ENCODE data around the gene SPAG5. TPM values are rescaled to one million over a fixed set of nuclear protein-coding genes. Genes with fewer than 3 reads are reported as not detected.
"Not testable (repeated sequence)": the region's sequence is repeated elsewhere in the genome, so short reads cannot be mapped to it uniquely, and the experiment has no call there.

SPAG5 gene
- total RNA-seq, 1 donor from 2014 or later = 88.3 TPM

DNA sequence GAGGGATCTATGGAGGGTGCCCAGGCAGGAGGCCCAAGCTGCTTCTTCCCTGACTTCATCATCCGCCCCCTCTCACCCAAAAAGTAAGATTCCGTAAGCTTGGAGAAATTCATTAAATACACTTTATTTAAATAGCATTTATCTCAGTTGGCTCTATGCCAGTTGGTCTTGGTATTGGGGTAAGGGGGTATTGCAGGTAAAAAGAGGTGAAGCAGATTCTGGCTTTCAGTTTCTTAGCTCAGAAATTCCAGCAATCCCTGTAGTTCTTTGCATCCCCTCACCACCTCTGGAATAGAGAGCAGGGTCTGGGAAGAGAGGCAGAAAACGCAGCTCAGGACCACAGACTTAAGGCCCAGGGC is 21.4 kb downstream of the SPAG5 start:
- no peaks in the 10 kb centered on the region for H3K9me3 Mint-ChIP-seq
- peaks cover 6% of the 10 kb centered on the region for H3K4me1 Mint-ChIP-seq (ENCODE audit: unreplicated experiment)
- H3K4me3 Mint-ChIP-seq = no peak overlapping the region
- no peak for TF ChIP-seq CTCF (conservative IDR thresholded peaks at IDR 0.05)
- H3K27me3 Mint-ChIP-seq = no peaks in the 10 kb centered on the region
- no peak for DNase-seq (ENCODE audit: extremely low spot score, unreplicated experiment)
- no peak overlapping the region for H3K27ac Mint-ChIP-seq
- H3K36me3 Mint-ChIP-seq = no peaks in the 10 kb centered on the region

DNA sequence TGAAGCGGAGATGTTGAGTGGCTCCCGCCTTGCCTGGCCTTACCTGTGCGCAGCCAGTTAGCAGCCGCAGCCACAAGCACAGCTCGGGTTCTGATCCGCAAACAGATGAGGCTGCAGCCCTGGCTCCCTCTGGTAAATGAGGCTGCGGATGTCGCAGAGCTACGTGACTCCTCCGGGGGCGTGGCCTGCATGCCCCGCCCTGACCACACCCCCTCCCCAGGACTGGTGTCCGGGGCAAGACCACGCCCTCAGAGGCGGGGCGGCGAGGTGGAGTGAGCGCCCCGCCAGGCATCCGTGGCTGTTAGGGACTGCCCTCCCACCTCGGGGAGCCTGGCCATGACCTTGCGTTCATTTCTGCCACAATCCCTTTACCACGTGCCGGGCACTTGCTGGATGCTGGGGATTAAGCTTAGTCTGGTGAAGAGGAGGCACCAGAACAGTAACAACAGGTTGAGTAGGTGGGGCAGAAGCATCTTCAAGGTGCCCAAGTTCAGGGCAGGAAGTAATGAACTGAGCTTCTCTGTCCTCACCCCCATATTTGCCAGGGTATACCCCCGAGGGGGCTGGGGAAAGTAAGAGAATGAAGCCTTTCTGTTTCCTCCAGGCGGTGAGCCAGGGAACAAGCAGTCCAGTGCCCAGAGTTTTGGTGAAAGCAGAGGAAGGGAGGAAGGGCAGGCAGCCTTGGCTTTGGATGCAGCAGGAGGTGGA is 21.9 kb downstream of the SPAG5 start, which contains the start of gene ALDOC:
TSS of gene ALDOC (minus strand) at position 138 of the 708 bp plus-strand sequence. CDS start 1,363 bp downstream, outside the sequence.
- Mint-ChIP-seq H3K9me3 (no peaks in the 10 kb centered on the region), H3K27ac (no peak within 1 kb of the TSS), H3K4me3 (peak within 1 kb of the TSS; percentile 62), H3K4me1 (ENCODE audit: unreplicated experiment) (peaks cover 11% of the 10 kb centered on the region), H3K27me3 (no peaks in the 10 kb centered on the region), H3K36me3 (no peaks in the 10 kb centered on the region)
- TF ChIP-seq CTCF (conservative IDR thresholded peaks at IDR 0.05) = no peak
- DNase-seq (ENCODE audit: extremely low spot score, unreplicated experiment) = peak; percentile 87

GRCh38 chr17:28576016-28576415 is 22.8 kb downstream of the SPAG5 start:
- Mint-ChIP-seq H3K4me3 (peak overlapping the region; percentile 61), H3K4me1 (ENCODE audit: unreplicated experiment) (peaks cover 13% of the 10 kb centered on the region)
- not testable (repeated sequence) for H3K36me3 Mint-ChIP-seq; DNase-seq (ENCODE audit: extremely low spot score, unreplicated experiment); H3K27me3 Mint-ChIP-seq; H3K27ac Mint-ChIP-seq; H3K9me3 Mint-ChIP-seq

DNA sequence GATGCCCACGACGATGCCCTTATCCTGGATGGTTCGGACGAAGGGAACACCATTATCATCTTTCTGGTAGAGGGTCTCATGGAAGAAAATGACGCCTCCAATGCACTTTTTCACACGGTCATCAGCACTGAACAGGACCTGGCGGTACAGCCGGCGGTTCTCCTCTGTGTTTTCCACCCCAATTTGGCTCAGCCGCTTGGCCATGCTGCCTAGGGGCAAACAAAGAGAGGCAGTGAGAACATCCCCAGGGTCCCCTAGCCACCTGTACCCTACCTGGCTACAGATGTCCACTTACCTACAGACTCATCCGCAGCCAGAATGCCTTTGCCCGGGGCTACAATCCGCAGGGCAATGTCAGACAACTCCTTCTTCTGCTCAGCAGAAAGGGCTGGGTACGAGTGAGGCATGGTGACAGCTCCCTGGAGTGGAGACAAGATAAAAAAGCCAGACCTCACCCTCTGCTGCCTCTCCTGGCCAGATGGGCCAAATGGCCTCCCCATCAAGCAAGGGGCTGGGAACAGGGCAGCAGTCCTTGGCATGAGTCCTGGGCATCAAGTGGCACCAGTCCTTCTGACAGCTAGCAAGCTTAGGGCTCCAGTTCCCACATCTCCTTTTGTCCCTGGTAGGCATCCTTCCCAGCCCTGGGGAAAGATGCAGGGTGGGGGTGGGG is 23.6 kb downstream of the SPAG5 start:
- no peak for DNase-seq (ENCODE audit: extremely low spot score, unreplicated experiment)
- no peaks in the 10 kb centered on the region for H3K36me3 Mint-ChIP-seq
- TF ChIP-seq CTCF (conservative IDR thresholded peaks at IDR 0.05) = no peak
- H3K4me1 Mint-ChIP-seq (ENCODE audit: unreplicated experiment) = peaks cover 19% of the 10 kb centered on the region
- no peaks in the 10 kb centered on the region for H3K27me3 Mint-ChIP-seq
- H3K9me3 Mint-ChIP-seq = no peaks in the 10 kb centered on the region
- H3K27ac Mint-ChIP-seq = no peak overlapping the region
- no peak overlapping the region for H3K4me3 Mint-ChIP-seq

- no peaks in the 10 kb centered on the region for H3K27me3 Mint-ChIP-seq
- TF ChIP-seq CTCF (conservative IDR thresholded peaks at IDR 0.05) = no peak
- H3K27ac Mint-ChIP-seq = no peak overlapping the region
- H3K4me3 Mint-ChIP-seq = no peak overlapping the region
- H3K9me3 Mint-ChIP-seq = no peaks in the 10 kb centered on the region
- DNase-seq (ENCODE audit: extremely low spot score, unreplicated experiment) = no peak
- peaks cover 23% of the 10 kb centered on the region for H3K4me1 Mint-ChIP-seq (ENCODE audit: unreplicated experiment)
- H3K36me3 Mint-ChIP-seq = peaks cover 3% of the 10 kb centered on the region
These were observed 24.3 kb downstream of the SPAG5 start for GRCh38 chr17:28574526-28574925.

GRCh38 chr17:28573966-28574480 is 24.8 kb downstream of the SPAG5 start:
- peaks cover 26% of the 10 kb centered on the region for H3K4me1 Mint-ChIP-seq (ENCODE audit: unreplicated experiment)
- peaks cover 5% of the 10 kb centered on the region for H3K36me3 Mint-ChIP-seq
- no peak overlapping the region for H3K4me3 Mint-ChIP-seq
- no peaks in the 10 kb centered on the region for H3K27me3 Mint-ChIP-seq
- no peaks in the 10 kb centered on the region for H3K9me3 Mint-ChIP-seq
- no peak for TF ChIP-seq CTCF (conservative IDR thresholded peaks at IDR 0.05)
- no peak overlapping the region for H3K27ac Mint-ChIP-seq
- no peak for DNase-seq (ENCODE audit: extremely low spot score, unreplicated experiment)
